Suprapubic skin (tissue), 4 donors: Measurements from ENCODE around the gene PLCB1. TPM values are rescaled to one million over a fixed set of nuclear protein-coding genes. Genes with fewer than 3 reads are reported as not detected.

ENCODE experiments used
- DNase-seq, 2 donors: peaks; one replicate each; pipeline ENCODE4 v3.0.0-alpha.2; 2019; ENCODE audit warnings: low spot score in 2 of 2
- H3K27ac ChIP-seq: fragments of 200-600 bp; sonication (generic); one replicate; pipeline ENCODE4 v1.5.1; 2019
- H3K27me3 ChIP-seq: fragments of 200-600 bp; sonication (generic); one replicate; pipeline ENCODE4 v1.5.1; 2019
- H3K36me3 ChIP-seq: fragments of 200-600 bp; sonication (generic); one replicate; pipeline ENCODE4 v1.5.1; 2019
- H3K4me1 ChIP-seq: fragments of 200-600 bp; sonication (generic); one replicate; pipeline ENCODE4 v1.5.1; 2019
- H3K4me3 ChIP-seq: fragments of 200-600 bp; sonication (generic); one replicate; pipeline ENCODE4 v1.5.1; 2019; ENCODE audit warnings: mild to moderate bottlenecking
- H3K9me3 ChIP-seq: fragments of 200-600 bp; sonication (generic); one replicate; pipeline ENCODE4 v1.5.1; 2019
- EP300 ChIP-seq: sonication (generic); formaldehyde crosslinking; IDR thresholded peaks from one replicate; pipeline ENCODE4 v1.6.1; 2017; ENCODE audit warnings: antibody characterized with exemption
- POLR2A ChIP-seq, 2 donors: fragments of 450-650 bp; IDR thresholded peaks; one replicate each; pipeline ENCODE4 v1.6.1; 2017; ENCODE audit warnings: antibody characterized with exemption in 2 of 2, mild to moderate bottlenecking in 2 of 2, moderate library complexity in 2 of 2
- POLR2AphosphoS5 ChIP-seq, 3 donors: sonication (generic); formaldehyde crosslinking; IDR thresholded peaks; one replicate each; pipeline ENCODE4 v1.6.1; 2017; ENCODE audit warnings: antibody characterized with exemption in 3 of 3
- WGBS: methylation state at CpG from one replicate; pipeline ENCODE4 v1.1.5; 2018; 5-methylcytosine and 5-hydroxymethylcytosine counted together
- total RNA-seq, 4 donors: library from RNA; depleted of rRNA; stranded (reverse); fragments of >200 nt; gene quantifications; one replicate each; pipeline ENCODE4 v1.1.0, GENCODE V29; 2016
- TF ChIP-seq, protein P1 (sequence below), 2 donors: fragments of 200-600 bp in 1 of 2; fragments of 450-650 bp in 1 of 2; sonication (generic) in 1 of 2; IDR thresholded peaks; one replicate each; pipeline ENCODE4 v1.5.1; 2016 to 2019; ENCODE audit warnings: antibody characterized with exemption in 2 of 2, mild to moderate bottlenecking in 1 of 2, moderate library complexity in 1 of 2

Gene PLCB1
- total RNA-seq, 4 donors from 2014 or later: 3.9 to 15.6 (median 6.7) TPM

DNA sequence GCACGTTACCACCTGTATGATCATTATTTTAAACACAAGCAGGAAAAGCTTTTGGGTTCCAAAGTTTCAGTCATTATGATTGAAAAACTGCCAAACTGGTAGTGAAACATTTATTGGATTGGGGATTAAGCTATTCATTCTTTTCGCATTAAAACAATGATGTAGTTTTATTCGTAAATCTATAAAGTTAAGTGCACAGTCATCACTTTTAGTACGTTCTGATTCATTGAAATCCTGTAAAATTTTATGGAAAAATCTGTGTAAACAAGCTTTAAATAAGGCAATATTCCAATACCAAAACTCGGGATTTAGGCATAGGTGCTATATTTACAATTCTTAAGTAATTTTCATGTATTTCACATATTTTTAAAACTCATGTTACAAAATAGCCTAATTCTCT lies 379.9 kb downstream of the PLCB1 start:
- DNase-seq: no peak
- H3K27me3 ChIP-seq: no peaks in the 10 kb centered on the region
- no peak overlapping the region for H3K27ac ChIP-seq
- no peak for TF ChIP-seq EP300
- TF ChIP-seq, protein P1, sequence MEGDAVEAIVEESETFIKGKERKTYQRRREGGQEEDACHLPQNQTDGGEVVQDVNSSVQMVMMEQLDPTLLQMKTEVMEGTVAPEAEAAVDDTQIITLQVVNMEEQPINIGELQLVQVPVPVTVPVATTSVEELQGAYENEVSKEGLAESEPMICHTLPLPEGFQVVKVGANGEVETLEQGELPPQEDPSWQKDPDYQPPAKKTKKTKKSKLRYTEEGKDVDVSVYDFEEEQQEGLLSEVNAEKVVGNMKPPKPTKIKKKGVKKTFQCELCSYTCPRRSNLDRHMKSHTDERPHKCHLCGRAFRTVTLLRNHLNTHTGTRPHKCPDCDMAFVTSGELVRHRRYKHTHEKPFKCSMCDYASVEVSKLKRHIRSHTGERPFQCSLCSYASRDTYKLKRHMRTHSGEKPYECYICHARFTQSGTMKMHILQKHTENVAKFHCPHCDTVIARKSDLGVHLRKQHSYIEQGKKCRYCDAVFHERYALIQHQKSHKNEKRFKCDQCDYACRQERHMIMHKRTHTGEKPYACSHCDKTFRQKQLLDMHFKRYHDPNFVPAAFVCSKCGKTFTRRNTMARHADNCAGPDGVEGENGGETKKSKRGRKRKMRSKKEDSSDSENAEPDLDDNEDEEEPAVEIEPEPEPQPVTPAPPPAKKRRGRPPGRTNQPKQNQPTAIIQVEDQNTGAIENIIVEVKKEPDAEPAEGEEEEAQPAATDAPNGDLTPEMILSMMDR (IDR thresholded peaks at IDR 0.05): no peak
- no peak for TF ChIP-seq POLR2A (IDR thresholded peaks at IDR 0.05)
- TF ChIP-seq POLR2AphosphoS5 (IDR thresholded peaks at IDR 0.05): no peak
- no peaks in the 10 kb centered on the region for H3K36me3 ChIP-seq
- no peaks in the 10 kb centered on the region for H3K9me3 ChIP-seq
- 77% methylated on average over 5 of the region's 5 CpGs for WGBS
- H3K4me1 ChIP-seq: no peaks in the 10 kb centered on the region
- no peak overlapping the region for H3K4me3 ChIP-seq

DNA sequence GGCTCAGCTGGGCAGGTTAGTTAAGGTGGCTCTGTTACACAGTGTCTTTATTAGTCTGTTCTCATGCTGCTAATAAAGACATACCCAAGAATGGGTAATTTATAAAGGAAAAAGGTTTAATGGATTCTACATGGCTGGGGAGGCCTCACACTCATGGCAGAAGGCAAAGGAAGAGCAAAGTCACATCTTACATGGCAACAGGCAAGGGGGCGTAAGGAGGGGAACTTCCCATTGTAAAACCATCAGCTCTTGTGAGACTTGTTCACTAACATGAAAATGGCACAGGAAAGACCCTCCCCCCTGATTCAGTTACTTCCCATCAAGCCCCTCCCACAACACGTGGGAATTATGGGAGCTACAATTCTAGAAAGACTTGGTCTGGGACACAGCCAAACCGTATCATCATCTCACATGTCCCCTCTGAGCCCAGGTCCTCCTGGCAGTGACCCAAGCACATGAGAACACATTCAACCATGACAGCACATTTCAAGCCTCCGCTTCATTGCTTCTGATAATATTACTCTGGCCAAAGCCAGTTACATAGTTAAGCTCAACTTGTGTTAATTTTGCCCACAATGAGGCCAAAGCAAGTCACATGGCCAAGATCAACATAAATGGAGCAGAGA lies 383.9 kb downstream of the PLCB1 start:
- Histone ChIP-seq H3K27me3 (no peaks in the 10 kb centered on the region), H3K4me1 (no peaks in the 10 kb centered on the region), H3K9me3 (no peaks in the 10 kb centered on the region), H3K27ac (no peak overlapping the region), H3K4me3 (no peak overlapping the region), H3K36me3 (no peaks in the 10 kb centered on the region)
- DNase-seq: no peak
- TF ChIP-seq POLR2A (IDR thresholded peaks at IDR 0.05) (no peak), EP300 (no peak), POLR2AphosphoS5 (IDR thresholded peaks at IDR 0.05) (no peak)
- TF ChIP-seq, protein P1 (IDR thresholded peaks at IDR 0.05): no peak
- WGBS: 88% methylated on average over 4 of the region's 4 CpGs

DNA sequence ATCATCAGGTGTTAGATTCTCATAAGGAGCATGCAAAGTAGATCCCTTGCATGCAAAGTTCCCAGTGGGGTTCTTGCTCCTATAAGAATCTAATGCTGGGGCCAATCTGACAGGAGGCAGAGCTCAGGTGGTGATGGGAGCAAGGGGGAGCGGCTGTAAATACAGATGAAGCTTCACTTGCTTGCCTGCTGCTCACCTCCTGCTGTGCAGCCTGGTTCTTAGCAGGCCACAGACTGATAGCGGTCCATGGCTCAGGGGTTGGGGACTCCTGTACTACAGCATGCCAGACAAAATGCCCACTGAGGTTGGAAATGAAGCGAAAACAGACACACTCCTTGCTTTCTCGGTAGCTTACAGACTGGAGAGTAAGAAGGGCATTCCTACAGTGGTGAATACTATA lies 386.8 kb downstream of the PLCB1 start:
- 82% methylated on average over 4 of the region's 4 CpGs for WGBS

DNA sequence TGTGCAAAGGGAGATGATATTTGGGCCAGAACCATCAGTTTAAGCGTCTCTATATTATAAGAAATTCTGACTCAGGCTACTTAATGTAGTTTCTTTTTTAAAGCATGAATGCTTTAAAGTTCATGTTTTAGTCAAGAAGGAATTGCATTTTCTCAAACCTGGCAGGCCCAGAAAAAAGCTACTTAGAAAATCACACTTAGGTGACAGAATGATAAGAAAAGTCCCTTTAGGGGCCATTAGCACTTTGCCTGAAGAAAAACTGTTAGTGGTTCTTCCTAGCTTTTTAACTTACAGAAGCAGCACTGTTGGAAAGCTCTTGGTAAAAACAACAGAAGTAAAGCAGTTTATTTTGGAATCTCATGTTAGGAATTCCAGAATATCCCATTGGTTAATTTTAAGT lies 387.8 kb downstream of the PLCB1 start:
- WGBS: 92% methylated on average over 1 of the region's 1 CpG
- H3K4me1 ChIP-seq: no peaks in the 10 kb centered on the region

More for the DNA sequence above, 386.8 kb downstream of the PLCB1 start:
- H3K4me1 ChIP-seq: no peaks in the 10 kb centered on the region
- no peaks in the 10 kb centered on the region for H3K36me3 ChIP-seq
- TF ChIP-seq EP300 (no peak), POLR2A (IDR thresholded peaks at IDR 0.05) (no peak), POLR2AphosphoS5 (IDR thresholded peaks at IDR 0.05) (no peak)
- TF ChIP-seq, protein P1 (IDR thresholded peaks at IDR 0.05): no peak
- H3K9me3 ChIP-seq: no peaks in the 10 kb centered on the region
- DNase-seq: no peak
- H3K27me3 ChIP-seq: no peaks in the 10 kb centered on the region
- H3K27ac ChIP-seq: no peak overlapping the region
- H3K4me3 ChIP-seq: no peak overlapping the region

DNA sequence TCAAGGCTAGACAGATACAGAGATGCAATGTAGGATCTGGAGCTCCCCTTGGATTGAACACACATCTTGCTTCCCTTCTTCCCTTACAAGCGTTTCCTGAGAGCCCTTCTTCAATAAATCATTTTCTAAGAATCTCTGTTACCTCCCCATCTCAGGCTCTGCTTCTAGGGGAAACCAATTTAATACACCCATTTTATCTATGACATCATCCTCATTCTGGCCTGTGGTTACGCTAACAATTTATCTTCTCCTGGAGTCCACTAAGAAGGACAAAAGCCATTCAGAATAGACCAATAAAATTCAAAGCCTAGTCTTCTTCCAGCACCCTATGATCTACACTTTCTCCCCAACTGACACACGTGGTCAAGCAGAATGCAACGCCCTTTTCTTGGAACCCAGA lies 390.1 kb downstream of the PLCB1 start:
- H3K36me3 ChIP-seq: no peaks in the 10 kb centered on the region
- DNase-seq: no peak
- TF ChIP-seq POLR2AphosphoS5 (IDR thresholded peaks at IDR 0.05) (no peak), EP300 (no peak), POLR2A (IDR thresholded peaks at IDR 0.05) (no peak)
- TF ChIP-seq, protein P1 (IDR thresholded peaks at IDR 0.05): no peak
- H3K4me1 ChIP-seq: no peaks in the 10 kb centered on the region
- no peaks in the 10 kb centered on the region for H3K27me3 ChIP-seq
- no peak overlapping the region for H3K4me3 ChIP-seq
- no peaks in the 10 kb centered on the region for H3K9me3 ChIP-seq
- WGBS: 83% methylated on average over 4 of the region's 4 CpGs
- no peak overlapping the region for H3K27ac ChIP-seq

More for the DNA sequence above, 387.8 kb downstream of the PLCB1 start:
- Histone ChIP-seq H3K27ac (no peak overlapping the region), H3K9me3 (no peaks in the 10 kb centered on the region), H3K27me3 (no peaks in the 10 kb centered on the region), H3K4me3 (no peak overlapping the region), H3K36me3 (no peaks in the 10 kb centered on the region)
- DNase-seq: no peak
- TF ChIP-seq, protein P1 (IDR thresholded peaks at IDR 0.05): no peak
- TF ChIP-seq POLR2A (IDR thresholded peaks at IDR 0.05): no peak
- TF ChIP-seq EP300: no peak
- no peak for TF ChIP-seq POLR2AphosphoS5 (IDR thresholded peaks at IDR 0.05)
